H1 (cell line): ENCODE results near the gene GCLM. TPM values are rescaled to one million over a fixed set of nuclear protein-coding genes. Genes with fewer than 3 reads are reported as not detected.
A peak's percentile ranks its signal among the peaks of the same experiment; 100 is the strongest.

Source experiments
- HDAC2 ChIP-seq, 2 experiments: fragments of 300-600 bp in 1 of 2; sonication (generic) in 1 of 2; IDR thresholded peaks; 2 replicates each; pipeline ENCODE4 v1.6.1; 2011 to 2012; ENCODE audit warnings: low read depth in 2 of 2, low read length in 2 of 2, mild to moderate bottlenecking in 2 of 2, moderate library complexity in 2 of 2, borderline replicate concordance in 1 of 2, inconsistent platforms in 1 of 2
- polyA plus RNA-seq, 7 experiments: library from polyadenylated mRNA; depleted of rRNA in 3 of 7; stranded (reverse) in 5 of 7; unstranded in 2 of 7; fragments of >200 nt in 5 of 7; fragments of 200-250 nt in 2 of 7; gene quantifications; 1 replicate in 5 of 7; 2 replicates in 1 of 7; 4 replicates in 1 of 7; pipeline versions ENCODE4 v1.2.1 to v1.2.3, GENCODE V29; 2011 to 2013; ENCODE audit warnings: missing spikeins in 2 of 7, mixed read lengths in 2 of 7
- total RNA-seq: library from RNA; stranded (reverse); fragmentation: NEBNext Ultra II Directional; extraction: Animal tissue kit (Norgen Biotek cat#: 25700); gene quantifications from 2 replicates; pipeline ENCODE4 v1.2.1, GENCODE V29; 2021

GCLM gene
- total and polyA plus RNA-seq, 2 of the 8 experiments (the other 6 are each of a cell fraction or from before 2014, with no cell fraction given): 3.1 to 12.8 TPM

- peak in 1 of 2 experiments; percentile 94; a peak in 1 of 4 replicates for TF ChIP-seq HDAC2 (IDR thresholded peaks at IDR 0.05; ENCODE audit: borderline replicate concordance in 1 of 2, low read depth in 2 of 2, low read length in 2 of 2)
These were observed 30.2 kb downstream of the GCLM start, which contains the start of gene DNTTIP2 (continued) for GRCh38 chr1:93878889-93879586.
